Neutrophil (primary cell): ENCODE data around the gene NGLY1.

Experiments used
- H3K27ac ChIP-seq: fragments of 200-600 bp; sonication (generic); 2 replicates; pipeline ENCODE4 v1.5.1; 2016; ENCODE audit warnings: mild to moderate bottlenecking, moderate library complexity
- H3K27me3 ChIP-seq: fragments of 200-600 bp; sonication (generic); 2 replicates; pipeline ENCODE4 v1.6.0; 2016; ENCODE audit warnings: mild to moderate bottlenecking
- H3K36me3 ChIP-seq: fragments of 200-600 bp; sonication (generic); 2 replicates; pipeline ENCODE4 v1.5.1; 2017
- H3K4me1 ChIP-seq, 2 experiments: fragments of 200-600 bp in 1 of 2; sonication (generic) in 1 of 2; 1 replicate in 1 of 2; 2 replicates in 1 of 2; pipeline versions ENCODE4 v1.5.1 to v1.6.1; 2013 to 2016; ENCODE audit warnings: low read depth in 1 of 2, low read length in 1 of 2, mild to moderate bottlenecking in 1 of 2, moderate library complexity in 1 of 2; ENCODE audit not compliant: control insufficient read depth in 1 of 2, insufficient read depth in 1 of 2
- H3K4me3 ChIP-seq, 2 experiments: fragments of 200-600 bp in 1 of 2; sonication (generic) in 1 of 2; 1 replicate in 1 of 2; 2 replicates in 1 of 2; pipeline ENCODE4 v1.5.1; 2013 to 2016; ENCODE audit warnings: low read depth in 1 of 2, low read length in 1 of 2, mild to moderate bottlenecking in 1 of 2, moderate library complexity in 1 of 2
- H3K9me3 ChIP-seq: fragments of 200-600 bp; sonication (generic); 2 replicates; pipeline ENCODE4 v1.5.1; 2016
- TF ChIP-seq, protein P1 (sequence below): fragments of 200-600 bp; sonication (generic); IDR thresholded peaks from 2 replicates; pipeline ENCODE4 v1.5.1; 2016; ENCODE audit warnings: antibody characterized with exemption

NGLY1 gene

GRCh38 chr3:25775936-25776335, 7.3 kb downstream of the NGLY1 start:
- H3K36me3 ChIP-seq: peaks cover 47% of the 10 kb centered on the region
- TF ChIP-seq, protein P1, sequence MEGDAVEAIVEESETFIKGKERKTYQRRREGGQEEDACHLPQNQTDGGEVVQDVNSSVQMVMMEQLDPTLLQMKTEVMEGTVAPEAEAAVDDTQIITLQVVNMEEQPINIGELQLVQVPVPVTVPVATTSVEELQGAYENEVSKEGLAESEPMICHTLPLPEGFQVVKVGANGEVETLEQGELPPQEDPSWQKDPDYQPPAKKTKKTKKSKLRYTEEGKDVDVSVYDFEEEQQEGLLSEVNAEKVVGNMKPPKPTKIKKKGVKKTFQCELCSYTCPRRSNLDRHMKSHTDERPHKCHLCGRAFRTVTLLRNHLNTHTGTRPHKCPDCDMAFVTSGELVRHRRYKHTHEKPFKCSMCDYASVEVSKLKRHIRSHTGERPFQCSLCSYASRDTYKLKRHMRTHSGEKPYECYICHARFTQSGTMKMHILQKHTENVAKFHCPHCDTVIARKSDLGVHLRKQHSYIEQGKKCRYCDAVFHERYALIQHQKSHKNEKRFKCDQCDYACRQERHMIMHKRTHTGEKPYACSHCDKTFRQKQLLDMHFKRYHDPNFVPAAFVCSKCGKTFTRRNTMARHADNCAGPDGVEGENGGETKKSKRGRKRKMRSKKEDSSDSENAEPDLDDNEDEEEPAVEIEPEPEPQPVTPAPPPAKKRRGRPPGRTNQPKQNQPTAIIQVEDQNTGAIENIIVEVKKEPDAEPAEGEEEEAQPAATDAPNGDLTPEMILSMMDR: no peak

DNA sequence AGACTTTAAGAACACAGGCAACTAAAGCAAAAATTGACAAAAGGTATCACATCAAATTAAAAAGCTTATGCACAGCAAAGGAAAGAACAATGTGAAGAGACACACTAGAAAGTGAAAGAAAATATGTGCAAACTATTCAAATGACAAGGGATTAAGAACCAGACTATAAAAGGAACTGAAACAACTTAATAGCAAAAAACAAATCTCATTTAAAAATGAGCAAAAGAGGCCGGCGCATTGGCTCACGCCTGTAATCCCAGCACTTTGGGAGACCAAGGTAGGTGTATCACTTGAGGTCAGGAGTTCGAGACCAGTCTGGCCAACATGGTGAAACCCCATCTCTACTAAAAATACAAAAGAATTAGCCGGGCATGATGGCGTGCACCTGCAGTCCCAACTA, 14.4 kb downstream of the NGLY1 start:
- no peaks in the 10 kb centered on the region for H3K27me3 ChIP-seq
- peaks cover 21% of the 10 kb centered on the region for H3K36me3 ChIP-seq
- H3K9me3 ChIP-seq: no peaks in the 10 kb centered on the region
- H3K4me3 ChIP-seq: no peak overlapping the region
- no peak overlapping the region for H3K27ac ChIP-seq
- TF ChIP-seq, protein P1: no peak
- no peaks in the 10 kb centered on the region for H3K4me1 ChIP-seq

More at GRCh38 chr3:25775936-25776335, 7.3 kb downstream of the NGLY1 start:
- no peaks in the 10 kb centered on the region for H3K27me3 ChIP-seq
- peaks cover 3 to 4% of the 10 kb centered on the region in 2 experiments for H3K4me1 ChIP-seq
- H3K27ac ChIP-seq: no peak overlapping the region
- H3K4me3 ChIP-seq: no peak overlapping the region
- H3K9me3 ChIP-seq: no peaks in the 10 kb centered on the region

DNA sequence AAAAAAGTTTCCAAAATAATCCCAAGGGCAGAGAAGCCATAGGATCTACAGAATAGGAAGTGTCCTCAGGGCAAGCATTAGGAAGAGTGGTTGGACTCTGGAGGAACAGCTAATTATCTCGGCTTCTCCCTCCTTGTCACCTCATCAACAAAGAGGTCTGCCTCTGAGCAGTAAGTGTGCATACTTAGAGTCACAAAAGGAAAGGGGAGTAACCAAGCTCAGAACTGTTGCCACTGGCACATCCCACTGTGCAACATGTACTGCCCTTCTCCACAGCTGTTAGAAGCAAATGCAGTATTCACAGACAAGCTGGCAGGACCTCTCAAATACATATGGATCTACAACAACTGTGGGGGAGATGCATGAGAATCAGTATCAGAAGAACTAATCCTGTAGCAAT, 31.5 kb downstream of the NGLY1 start:
- no peak overlapping the region for H3K27ac ChIP-seq
- TF ChIP-seq, protein P1: no peak
- no peaks in the 10 kb centered on the region for H3K27me3 ChIP-seq
- H3K9me3 ChIP-seq: no peaks in the 10 kb centered on the region
- H3K4me1 ChIP-seq: peaks cover 8 to 13% of the 10 kb centered on the region in 2 experiments
- no peak overlapping the region for H3K4me3 ChIP-seq
- peaks cover 38% of the 10 kb centered on the region for H3K36me3 ChIP-seq

- Histone ChIP-seq H3K4me1 (peaks cover 13 to 19% of the 10 kb centered on the region in 2 experiments), H3K4me3 (no peak overlapping the region), H3K27me3 (no peaks in the 10 kb centered on the region), H3K27ac (no peak overlapping the region), H3K36me3 (peaks cover 38% of the 10 kb centered on the region), H3K9me3 (no peaks in the 10 kb centered on the region)
- TF ChIP-seq, protein P1: no peak
These were observed 32.2 kb downstream of the NGLY1 start for GRCh38 chr3:25751048-25751447.

DNA sequence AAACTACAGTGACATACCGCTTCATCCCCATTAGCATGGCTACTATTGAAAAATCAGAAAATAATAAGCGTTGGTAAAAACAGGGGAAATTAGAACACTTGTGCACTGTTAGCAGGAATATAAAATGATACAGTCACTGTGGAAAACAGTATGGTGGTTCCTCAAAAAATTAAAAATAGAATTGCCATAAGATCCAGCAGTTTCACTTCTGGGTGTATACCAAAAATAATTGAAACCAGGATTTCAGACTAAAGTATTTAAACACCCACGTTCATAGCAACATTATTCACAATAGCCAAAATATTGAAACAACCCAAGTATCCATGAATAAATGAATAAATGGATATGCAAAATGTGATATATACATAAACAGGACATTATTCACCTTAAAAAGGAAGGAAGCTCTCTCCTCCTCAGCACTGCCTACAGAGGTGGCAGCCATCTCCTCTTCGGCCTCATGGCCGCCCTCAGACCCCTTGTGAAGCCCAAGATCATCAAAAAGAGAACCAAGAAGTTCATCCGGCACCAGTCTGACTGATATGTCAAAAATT, 34.1 kb downstream of the NGLY1 start:
- Histone ChIP-seq H3K4me1 (peaks cover 13 to 19% of the 10 kb centered on the region in 2 experiments), H3K27me3 (no peaks in the 10 kb centered on the region), H3K27ac (peak overlapping the region; percentile 45), H3K36me3 (peaks cover 31% of the 10 kb centered on the region), H3K9me3 (no peaks in the 10 kb centered on the region), H3K4me3 (no peak overlapping the region)
- TF ChIP-seq, protein P1: no peak
